H1 (cell line): Measurements from ENCODE around the gene SSUH2.

Experiments used
- CEBPB ChIP-seq: IDR thresholded peaks from 2 replicates; pipeline ENCODE4 v1.6.1; 2012; ENCODE audit warnings: low read depth, low read length
- MAX ChIP-seq: IDR thresholded peaks from 2 replicates; pipeline ENCODE4 v1.6.1; 2012; ENCODE audit warnings: inconsistent platforms
- NRF1 ChIP-seq: IDR thresholded peaks from 2 replicates; pipeline ENCODE4 v1.6.1; 2011; ENCODE audit warnings: mild to moderate bottlenecking, low read depth, low read length, improper control_type of control experiment
- TF ChIP-seq, protein P1 (sequence below), 3 experiments: IDR thresholded peaks; 1 replicate in 2 of 3; 2 replicates in 1 of 3; pipeline versions ENCODE4 v1.5.1 to v1.6.1; 2011; ENCODE audit warnings: low read length in 3 of 3, mild to moderate bottlenecking in 3 of 3, inconsistent platforms in 2 of 3, low read depth in 1 of 3, moderate library complexity in 1 of 3; ENCODE audit not compliant: insufficient read depth in 1 of 3; ENCODE audit errors: control extremely low read depth in 1 of 3

DNA sequence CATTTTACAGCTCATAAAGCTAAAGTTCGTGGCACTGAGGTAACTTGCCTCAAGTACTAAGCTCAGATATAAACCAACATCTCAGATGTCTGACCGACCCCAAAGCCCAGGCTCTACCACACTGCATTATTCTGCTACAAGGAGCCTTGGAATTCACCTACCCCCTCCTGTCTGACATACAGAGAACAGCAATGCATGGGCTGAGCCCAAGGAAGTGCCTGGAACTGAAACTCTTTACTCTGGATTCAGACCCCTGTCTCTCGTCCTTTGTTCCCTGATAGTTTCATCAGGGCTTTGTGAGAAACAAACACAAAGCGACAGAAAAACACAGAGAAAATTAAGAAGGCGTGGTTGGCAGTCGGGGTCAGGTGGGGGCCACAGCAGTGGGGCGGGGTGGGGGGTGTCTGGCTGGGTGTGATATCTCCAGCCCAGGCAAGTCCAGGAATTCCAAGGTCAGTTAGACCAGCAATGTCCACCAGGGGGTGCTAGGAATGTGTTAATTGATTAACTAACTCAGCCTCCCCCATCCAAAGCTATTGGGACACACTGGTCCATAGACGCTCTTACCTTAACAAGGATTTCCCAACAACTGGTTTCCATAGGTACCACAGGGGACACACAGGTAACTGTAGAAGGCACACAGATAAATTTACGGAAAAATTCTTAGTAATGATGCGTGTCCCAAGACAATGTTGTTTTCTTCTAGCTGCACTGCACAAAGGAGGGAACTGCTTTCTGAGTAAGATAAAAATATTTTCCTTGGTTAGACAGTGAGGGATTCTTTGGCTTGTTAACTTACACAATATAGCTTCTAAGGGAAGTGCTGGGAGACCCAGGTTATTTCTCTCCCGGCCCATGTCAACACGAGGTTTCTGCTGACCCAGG lies 18.8 kb upstream of the SSUH2 start:
- TF ChIP-seq MAX (no peak), NRF1 (no peak), CEBPB (peak; percentile 93)
- TF ChIP-seq, protein P1, sequence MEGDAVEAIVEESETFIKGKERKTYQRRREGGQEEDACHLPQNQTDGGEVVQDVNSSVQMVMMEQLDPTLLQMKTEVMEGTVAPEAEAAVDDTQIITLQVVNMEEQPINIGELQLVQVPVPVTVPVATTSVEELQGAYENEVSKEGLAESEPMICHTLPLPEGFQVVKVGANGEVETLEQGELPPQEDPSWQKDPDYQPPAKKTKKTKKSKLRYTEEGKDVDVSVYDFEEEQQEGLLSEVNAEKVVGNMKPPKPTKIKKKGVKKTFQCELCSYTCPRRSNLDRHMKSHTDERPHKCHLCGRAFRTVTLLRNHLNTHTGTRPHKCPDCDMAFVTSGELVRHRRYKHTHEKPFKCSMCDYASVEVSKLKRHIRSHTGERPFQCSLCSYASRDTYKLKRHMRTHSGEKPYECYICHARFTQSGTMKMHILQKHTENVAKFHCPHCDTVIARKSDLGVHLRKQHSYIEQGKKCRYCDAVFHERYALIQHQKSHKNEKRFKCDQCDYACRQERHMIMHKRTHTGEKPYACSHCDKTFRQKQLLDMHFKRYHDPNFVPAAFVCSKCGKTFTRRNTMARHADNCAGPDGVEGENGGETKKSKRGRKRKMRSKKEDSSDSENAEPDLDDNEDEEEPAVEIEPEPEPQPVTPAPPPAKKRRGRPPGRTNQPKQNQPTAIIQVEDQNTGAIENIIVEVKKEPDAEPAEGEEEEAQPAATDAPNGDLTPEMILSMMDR (IDR thresholded peaks at IDR 0.05; ENCODE audit: control extremely low read depth in 1 of 3, insufficient read depth in 1 of 3, low read depth in 1 of 3, low read length in 3 of 3) = peak; percentile 66 to 80 (median 76)
